SU-DHL-6 (cell line): ENCODE data around the gene TRMT10A.

Experiments used
- EZH2phosphoT487 ChIP-seq: fragments of 200-600 bp; sonication (generic), shearing (Covaris generic); conservative IDR thresholded peaks from 2 replicates; pipeline ENCODE4 v1.6.1; 2018; ENCODE audit warnings: mild to moderate bottlenecking, antibody characterized with exemption, low read length, moderate library complexity, mixed read lengths
- TF ChIP-seq, protein P1 (sequence below): fragments of 200-600 bp; sonication (generic); IDR thresholded peaks from one replicate; pipeline ENCODE4 v1.5.1; 2017; ENCODE audit warnings: antibody characterized with exemption, mild to moderate bottlenecking, low read length, moderate library complexity; ENCODE audit not compliant: insufficient read depth, poor library complexity, severe bottlenecking

DNA sequence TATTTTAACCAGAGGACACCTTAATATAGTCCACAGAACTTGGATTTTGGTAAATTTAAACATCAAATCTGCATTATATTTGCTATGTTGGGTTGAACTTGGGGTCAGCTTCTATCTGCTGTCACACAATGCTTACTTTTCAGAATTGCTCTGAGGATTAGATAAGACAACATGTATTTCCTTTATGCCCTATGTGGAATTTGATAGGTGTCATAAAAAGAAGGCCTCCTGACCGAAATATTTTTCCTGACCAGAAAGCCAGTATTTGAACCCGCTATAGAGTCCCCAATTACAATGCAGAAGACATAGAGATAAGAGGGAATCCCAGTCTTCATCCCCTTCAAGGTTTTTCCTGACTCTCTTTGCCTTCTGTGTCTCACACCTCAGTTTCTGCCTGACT, 14.9 kb upstream of the TRMT10A start:
- TF ChIP-seq, protein P1, sequence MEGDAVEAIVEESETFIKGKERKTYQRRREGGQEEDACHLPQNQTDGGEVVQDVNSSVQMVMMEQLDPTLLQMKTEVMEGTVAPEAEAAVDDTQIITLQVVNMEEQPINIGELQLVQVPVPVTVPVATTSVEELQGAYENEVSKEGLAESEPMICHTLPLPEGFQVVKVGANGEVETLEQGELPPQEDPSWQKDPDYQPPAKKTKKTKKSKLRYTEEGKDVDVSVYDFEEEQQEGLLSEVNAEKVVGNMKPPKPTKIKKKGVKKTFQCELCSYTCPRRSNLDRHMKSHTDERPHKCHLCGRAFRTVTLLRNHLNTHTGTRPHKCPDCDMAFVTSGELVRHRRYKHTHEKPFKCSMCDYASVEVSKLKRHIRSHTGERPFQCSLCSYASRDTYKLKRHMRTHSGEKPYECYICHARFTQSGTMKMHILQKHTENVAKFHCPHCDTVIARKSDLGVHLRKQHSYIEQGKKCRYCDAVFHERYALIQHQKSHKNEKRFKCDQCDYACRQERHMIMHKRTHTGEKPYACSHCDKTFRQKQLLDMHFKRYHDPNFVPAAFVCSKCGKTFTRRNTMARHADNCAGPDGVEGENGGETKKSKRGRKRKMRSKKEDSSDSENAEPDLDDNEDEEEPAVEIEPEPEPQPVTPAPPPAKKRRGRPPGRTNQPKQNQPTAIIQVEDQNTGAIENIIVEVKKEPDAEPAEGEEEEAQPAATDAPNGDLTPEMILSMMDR: no peak
- TF ChIP-seq EZH2phosphoT487: no peak
